Measurements from ENCODE around the gene RANBP10.

RANBP10 gene

DNA sequence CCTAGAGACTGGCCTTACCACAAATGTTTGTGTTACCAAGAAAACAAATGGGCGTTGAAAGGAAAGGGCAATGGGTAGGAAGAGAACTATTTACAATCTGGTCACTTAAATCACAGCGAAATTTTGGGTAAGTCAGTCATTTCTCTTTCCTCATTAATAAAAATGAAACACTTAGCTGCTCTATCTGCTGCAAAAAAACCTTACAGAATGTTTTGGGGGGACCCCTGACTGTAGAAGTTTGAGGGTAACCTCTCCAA is 39.6 kb upstream of the RANBP10 start:
- TF ChIP-seq, protein P1, sequence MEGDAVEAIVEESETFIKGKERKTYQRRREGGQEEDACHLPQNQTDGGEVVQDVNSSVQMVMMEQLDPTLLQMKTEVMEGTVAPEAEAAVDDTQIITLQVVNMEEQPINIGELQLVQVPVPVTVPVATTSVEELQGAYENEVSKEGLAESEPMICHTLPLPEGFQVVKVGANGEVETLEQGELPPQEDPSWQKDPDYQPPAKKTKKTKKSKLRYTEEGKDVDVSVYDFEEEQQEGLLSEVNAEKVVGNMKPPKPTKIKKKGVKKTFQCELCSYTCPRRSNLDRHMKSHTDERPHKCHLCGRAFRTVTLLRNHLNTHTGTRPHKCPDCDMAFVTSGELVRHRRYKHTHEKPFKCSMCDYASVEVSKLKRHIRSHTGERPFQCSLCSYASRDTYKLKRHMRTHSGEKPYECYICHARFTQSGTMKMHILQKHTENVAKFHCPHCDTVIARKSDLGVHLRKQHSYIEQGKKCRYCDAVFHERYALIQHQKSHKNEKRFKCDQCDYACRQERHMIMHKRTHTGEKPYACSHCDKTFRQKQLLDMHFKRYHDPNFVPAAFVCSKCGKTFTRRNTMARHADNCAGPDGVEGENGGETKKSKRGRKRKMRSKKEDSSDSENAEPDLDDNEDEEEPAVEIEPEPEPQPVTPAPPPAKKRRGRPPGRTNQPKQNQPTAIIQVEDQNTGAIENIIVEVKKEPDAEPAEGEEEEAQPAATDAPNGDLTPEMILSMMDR (IDR thresholded peaks at IDR 0.05; ENCODE audit: insufficient read depth, missing control alignments) = no peak
- FAIRE-seq (no peak), DNase-seq (ENCODE audit: insufficient read length, low spot score) (no peak)

DNA sequence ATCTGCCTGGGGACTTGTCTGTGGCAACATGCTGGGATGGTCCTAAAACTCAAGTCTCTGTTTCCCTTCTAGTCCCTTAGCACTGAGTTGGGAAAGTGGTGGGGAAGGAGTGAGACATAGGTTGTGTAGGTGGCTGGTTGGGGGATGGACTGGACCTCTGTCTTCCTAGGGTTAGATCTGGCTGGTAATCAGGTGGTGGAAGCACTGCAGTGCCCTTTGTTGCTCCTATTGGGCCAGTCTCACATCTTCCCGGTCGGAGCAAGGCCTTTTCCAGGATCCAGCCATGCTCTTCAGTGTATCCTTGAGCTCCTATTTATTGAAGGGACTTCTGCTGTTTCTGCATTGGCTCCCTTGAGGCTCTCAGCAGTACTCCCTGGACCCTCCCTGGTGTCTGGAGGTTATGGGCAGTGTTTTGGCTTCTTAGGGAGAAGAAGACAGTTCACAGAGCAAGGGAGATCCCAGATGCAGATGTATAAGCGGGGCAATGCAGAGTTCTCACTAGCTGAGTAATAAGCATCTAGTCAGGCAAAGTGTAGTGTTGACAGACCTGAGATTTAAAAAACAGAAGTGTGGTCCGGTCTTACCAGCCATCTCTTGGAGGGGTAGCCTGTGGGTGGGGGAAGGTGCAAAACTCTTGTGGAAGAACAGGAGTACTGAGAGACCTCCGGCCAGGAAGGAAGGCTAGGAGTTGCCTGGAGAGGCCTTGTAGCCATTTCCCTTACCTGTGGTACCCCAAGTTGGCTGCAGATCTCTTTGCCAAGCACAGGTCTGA is 39.1 kb upstream of the RANBP10 start:
- TF ChIP-seq, protein P1 (IDR thresholded peaks at IDR 0.05; ENCODE audit: insufficient read depth, missing control alignments) = no peak
- DNase-seq (ENCODE audit: insufficient read length, low spot score) = no peak
- FAIRE-seq = no peak

DNA sequence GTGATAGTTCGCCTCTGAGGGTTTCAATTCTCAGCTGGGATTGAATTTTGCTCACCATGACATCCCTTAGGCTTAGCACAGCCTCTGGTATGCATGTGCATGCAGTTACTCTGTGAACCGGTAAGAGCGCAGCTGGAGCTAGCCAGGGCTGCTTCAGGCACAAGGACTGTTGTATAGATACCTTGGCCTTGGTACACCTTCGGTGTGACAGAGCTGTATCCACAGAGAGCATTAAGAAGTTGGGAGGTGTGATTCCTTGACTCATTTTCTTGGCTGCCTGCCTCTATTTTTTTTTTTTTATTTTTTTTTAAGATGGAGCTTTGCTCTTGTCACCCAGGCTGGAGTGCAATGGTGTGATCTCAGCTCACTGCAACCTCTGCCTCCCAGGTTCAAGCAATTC is 38.1 kb upstream of the RANBP10 start:
- TF ChIP-seq, protein P1 (IDR thresholded peaks at IDR 0.05; ENCODE audit: insufficient read depth, missing control alignments) = no peak
- FAIRE-seq (no peak), DNase-seq (ENCODE audit: insufficient read length, low spot score) (no peak)

DNA sequence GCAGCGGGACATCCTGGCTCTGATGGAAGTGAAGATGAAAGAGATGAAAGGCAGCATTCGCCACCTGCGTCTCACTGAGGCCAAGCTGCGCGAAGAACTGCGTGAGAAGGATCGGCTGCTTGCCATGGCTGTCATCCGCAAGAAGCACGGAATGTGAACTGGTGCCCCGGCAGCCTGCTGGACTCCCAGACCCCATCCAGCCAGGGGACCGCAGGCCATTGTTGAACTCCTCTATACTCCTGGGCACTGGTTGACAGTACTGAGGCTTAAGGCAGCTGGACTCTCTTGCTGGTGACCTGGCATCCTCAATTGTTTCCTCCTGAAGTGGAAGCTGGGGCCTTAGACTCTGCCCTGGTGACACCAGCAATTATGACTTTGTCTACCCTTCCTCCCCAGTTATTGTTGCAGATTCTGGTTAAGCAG is 37.0 kb upstream of the RANBP10 start:
- FAIRE-seq (no peak), DNase-seq (ENCODE audit: insufficient read length, low spot score) (no peak)
- TF ChIP-seq, protein P1 (IDR thresholded peaks at IDR 0.05; ENCODE audit: insufficient read depth, missing control alignments) = no peak

DNA sequence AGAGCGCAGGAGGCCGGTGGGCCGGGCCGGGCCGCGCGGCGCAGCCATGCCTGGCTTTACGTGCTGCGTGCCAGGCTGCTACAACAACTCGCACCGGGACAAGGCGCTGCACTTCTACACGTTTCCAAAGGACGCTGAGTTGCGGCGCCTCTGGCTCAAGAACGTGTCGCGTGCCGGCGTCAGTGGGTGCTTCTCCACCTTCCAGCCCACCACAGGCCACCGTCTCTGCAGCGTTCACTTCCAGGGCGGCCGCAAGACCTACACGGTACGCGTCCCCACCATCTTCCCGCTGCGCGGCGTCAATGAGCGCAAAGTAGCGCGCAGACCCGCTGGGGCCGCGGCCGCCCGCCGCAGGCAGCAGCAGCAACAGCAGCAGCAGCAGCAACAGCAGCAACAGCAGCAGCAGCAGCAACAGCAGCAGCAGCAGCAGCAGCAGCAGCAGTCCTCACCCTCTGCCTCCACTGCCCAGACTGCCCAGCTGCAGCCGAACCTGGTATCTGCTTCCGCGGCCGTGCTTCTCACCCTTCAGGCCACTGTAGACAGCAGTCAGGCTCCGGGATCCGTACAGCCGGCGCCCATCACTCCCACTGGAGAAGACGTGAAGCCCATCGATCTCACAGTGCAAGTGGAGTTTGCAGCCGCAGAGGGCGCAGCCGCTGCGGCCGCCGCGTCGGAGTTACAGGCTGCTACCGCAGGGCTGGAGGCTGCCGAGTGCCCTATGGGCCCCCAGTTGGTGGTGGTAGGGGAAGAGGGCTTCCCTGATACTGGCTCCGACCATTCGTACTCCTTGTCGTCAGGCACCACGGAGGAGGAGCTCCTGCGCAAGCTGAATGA is 36.4 kb upstream of the RANBP10 start:
- DNase-seq (ENCODE audit: insufficient read length, low spot score) (no peak), FAIRE-seq (no peak)
- TF ChIP-seq, protein P1 (IDR thresholded peaks at IDR 0.05; ENCODE audit: insufficient read depth, missing control alignments) = no peak

DNA sequence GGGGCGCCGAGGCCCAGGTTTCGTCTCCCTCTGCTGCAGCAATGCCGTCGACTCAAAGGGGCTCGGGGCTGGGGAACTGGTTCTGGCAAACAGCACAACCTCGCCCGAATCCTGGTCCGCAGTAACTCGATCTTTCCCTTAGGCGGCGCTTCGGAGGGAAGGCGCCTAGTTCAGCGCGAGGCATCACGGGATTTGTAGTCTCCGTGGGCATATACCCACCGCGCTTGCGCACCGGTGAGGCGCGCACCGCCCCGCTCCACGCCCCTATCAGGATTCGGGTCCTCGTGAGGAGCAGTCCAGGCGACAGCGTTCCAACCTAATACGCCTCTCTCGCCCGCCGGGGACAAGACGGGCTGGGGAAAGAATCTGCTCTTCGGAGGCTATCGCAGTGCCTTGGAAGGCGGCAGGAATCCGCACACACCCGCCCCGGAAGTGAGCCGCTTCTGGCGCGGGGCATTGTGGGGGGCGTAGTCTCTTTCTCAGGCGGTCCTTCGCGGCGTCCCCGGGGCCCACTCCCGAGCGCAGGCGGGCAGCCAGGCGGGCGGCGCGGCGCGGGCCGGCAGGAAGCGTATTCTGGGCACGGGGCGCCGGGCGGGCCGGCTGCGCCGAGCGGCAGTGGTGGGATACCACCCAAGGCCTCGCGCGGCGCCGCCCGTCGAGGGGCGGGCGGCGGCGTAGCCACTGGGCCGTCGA is 35.6 kb upstream of the RANBP10 start, which contains the start of gene THAP11:
THAP11 (plus strand) TSS at position 505 of the 693 bp plus-strand sequence. CDS start 235 bp downstream, outside the sequence.
- TF ChIP-seq, protein P1 (IDR thresholded peaks at IDR 0.05; ENCODE audit: insufficient read depth, missing control alignments) = peak; percentile 84
- FAIRE-seq (no peak), DNase-seq (ENCODE audit: insufficient read length, low spot score) (peak; percentile 68)
